HepG2 (cell line): ENCODE data around the gene NAV3. TPM values are rescaled to one million over a fixed set of nuclear protein-coding genes. Genes with fewer than 3 reads are reported as not detected.

Experiments
- ATAC-seq: fragments of 200-7000 bp; cut with Tn5 transposase; 3 replicates; pipeline ENCODE4 v1.9.1; 2020; ENCODE audit warnings: mild to moderate bottlenecking, moderate library complexity
- BruUV-seq: library from RNA; stranded (reverse); fragments of 400-500 nt; replicated peaks from 2 replicates; lab custom pipeline; 2021; lab: Mats Ljungman, UMichigan
- CTCF ChIA-PET: fragments of 300-600 bp; formaldehyde crosslinking; extraction: SDS; loops from one replicate; lab custom pipeline; 2021; ENCODE audit warnings: low total read pairs, inconsistent platforms, low intra/inter-chr PET ratio; lab: Yijun Ruan, JAX
- POLR2A ChIA-PET: fragments of 350-600 bp; sonication (Branson Sonifier 250); formaldehyde crosslinking; loops from one replicate; lab custom pipeline; 2020; ENCODE audit warnings: antibody characterized with exemption, inconsistent platforms; lab: Yijun Ruan, JAX
- DNase-seq: peaks from one replicate; pipeline ENCODE4 v3.0.0-alpha.2; 2015; ENCODE audit warnings: low spot score
- FAIRE-seq: peaks from 3 replicates; lab custom pipeline; 2011; peaks lifted over from hg19 to GRCh38; lab: Jason Lieb, UNC
- H2AFZ ChIP-seq: one replicate; pipeline ENCODE4 v1.6.1; 2011; ENCODE audit warnings: low read length, inconsistent platforms
- H3K27ac ChIP-seq: fragments of 300-600 bp; 3 replicates; pipeline ENCODE4 v1.8.0; 2011; ENCODE audit warnings: mixed run types, mild to moderate bottlenecking, mixed read lengths, low read length, inconsistent platforms; ENCODE audit not compliant: insufficient read depth; ENCODE audit errors: extremely low read length
- H3K27me3 ChIP-seq, 2 experiments: fragments of 200-600 bp in 1 of 2; 2 replicates in 1 of 2; 3 replicates in 1 of 2; pipeline versions ENCODE4 v1.6.0 to v1.8.0; 2011; ENCODE audit warnings: low read length in 2 of 2, mild to moderate bottlenecking in 2 of 2, moderate library complexity in 2 of 2, inconsistent platforms in 1 of 2; ENCODE audit not compliant: insufficient read depth in 2 of 2, control insufficient read depth in 1 of 2
- H3K36me3 ChIP-seq, 2 experiments: fragments of 200-600 bp in 1 of 2; replicated peaks in 1 of 2; 2 replicates in 1 of 2; 3 replicates in 1 of 2; pipeline versions ENCODE4 v1.5.1 to v1.8.0; 2011; ENCODE audit warnings: low read length in 2 of 2, inconsistent platforms in 1 of 2; ENCODE audit not compliant: insufficient read depth in 2 of 2, control insufficient read depth in 1 of 2
- H3K4me1 ChIP-seq: 2 replicates; pipeline ENCODE4 v1.5.1; 2012; ENCODE audit warnings: low read length, inconsistent platforms; ENCODE audit not compliant: insufficient read depth
- H3K4me2 ChIP-seq: 2 replicates; pipeline ENCODE4 v1.6.0; 2011; ENCODE audit warnings: low read depth, low read length, inconsistent platforms
- H3K4me3 ChIP-seq, 3 experiments: fragments of 200-600 bp in 1 of 3; sonication (generic), shearing (Covaris generic) in 1 of 3; replicated peaks in 1 of 3; 2 replicates each; pipeline ENCODE4 v1.5.1; 2011 to 2016; ENCODE audit warnings: low read length in 3 of 3, inconsistent platforms in 2 of 3, low read depth in 2 of 3, mild to moderate bottlenecking in 2 of 3, control low read depth in 1 of 3, mixed read lengths in 1 of 3; ENCODE audit not compliant: insufficient read depth in 1 of 3
- H3K79me2 ChIP-seq: one replicate; pipeline ENCODE4 v1.6.1; 2011; ENCODE audit warnings: low read length, inconsistent platforms; ENCODE audit not compliant: insufficient read depth
- H3K9ac ChIP-seq: 2 replicates; pipeline ENCODE4 v1.6.0; 2011; ENCODE audit warnings: mild to moderate bottlenecking, low read depth, low read length, inconsistent platforms; ENCODE audit not compliant: insufficient read depth
- H3K9me3 ChIP-seq: 2 replicates; pipeline ENCODE4 v1.5.1; 2012; ENCODE audit warnings: mild to moderate bottlenecking, low read length
- H4K20me1 ChIP-seq: 2 replicates; pipeline ENCODE4 v1.6.0; 2011; ENCODE audit warnings: inconsistent platforms, mild to moderate bottlenecking, low read length, moderate library complexity; ENCODE audit not compliant: insufficient read depth
- AGO2 ChIP-seq: fragments of 200-400 bp; formaldehyde crosslinking; optimal IDR thresholded peaks from 2 replicates; pipeline ENCODE3; 2017; ENCODE audit warnings: mild to moderate bottlenecking, low read depth, low read length, moderate library complexity
- CCDC6 ChIP-seq: sonication (generic); formaldehyde crosslinking; IDR thresholded peaks from 2 replicates; pipeline ENCODE4 v1.8.1; 2022; ENCODE audit warnings: mild to moderate bottlenecking, missing genetic modification reagents, moderate library complexity
- FLYWCH1 ChIP-seq: sonication (generic); formaldehyde crosslinking; IDR thresholded peaks from 2 replicates; pipeline ENCODE4 v1.8.1; 2023; ENCODE audit warnings: mild to moderate bottlenecking, missing genetic modification reagents
- LRRFIP1 ChIP-seq: sonication (generic); formaldehyde crosslinking; conservative IDR thresholded peaks from 2 replicates; pipeline ENCODE4 v1.4.0; 2020; ENCODE audit warnings: missing genetic modification reagents
- NAIF1 ChIP-seq: sonication (generic); formaldehyde crosslinking; IDR thresholded peaks from 2 replicates; pipeline ENCODE4 v1.5.0; 2020; ENCODE audit warnings: mild to moderate bottlenecking, missing genetic modification reagents, borderline replicate concordance
- RBFOX2 ChIP-seq: fragments of 200-400 bp; formaldehyde crosslinking; IDR thresholded peaks from 2 replicates; pipeline ENCODE4 v1.6.1; 2017; ENCODE audit warnings: low read depth, mild to moderate bottlenecking, low read length
- RFXANK ChIP-seq: IDR thresholded peaks from 2 replicates; pipeline ENCODE4 v1.6.1; 2016
- SALL1 ChIP-seq: sonication (generic); formaldehyde crosslinking; IDR thresholded peaks from 2 replicates; pipeline ENCODE4 v1.8.0; 2022; ENCODE audit warnings: mild to moderate bottlenecking, missing genetic modification reagents
- SOX5 ChIP-seq: IDR thresholded peaks from 2 replicates; pipeline ENCODE4 v1.6.1; 2016; ENCODE audit warnings: borderline replicate concordance
- ZEB1 ChIP-seq: IDR thresholded peaks from 2 replicates; pipeline ENCODE4 v1.6.1; 2012; ENCODE audit warnings: mild to moderate bottlenecking, low read depth, inconsistent platforms; ENCODE audit not compliant: insufficient replicate concordance
- ZNF329 ChIP-seq: sonication (generic); formaldehyde crosslinking; IDR thresholded peaks from 2 replicates; pipeline ENCODE4 v1.9.0; 2021; ENCODE audit warnings: low read depth, mild to moderate bottlenecking, missing genetic modification reagents
- ZNF451 ChIP-seq: sonication (generic); formaldehyde crosslinking; IDR thresholded peaks from 2 replicates; pipeline ENCODE4 v1.5.0; 2020; ENCODE audit warnings: mild to moderate bottlenecking, missing genetic modification reagents
- ZSCAN29 ChIP-seq: sonication (generic); formaldehyde crosslinking; conservative IDR thresholded peaks from 2 replicates; pipeline ENCODE4 v1.4.0; 2020; ENCODE audit warnings: mild to moderate bottlenecking, missing genetic modification reagents
- WGBS: methylation state at CpG from one replicate; pipeline ENCODE4 v1.1.6; 2017; ENCODE audit warnings: low lambda C conversion rate; 5-methylcytosine and 5-hydroxymethylcytosine counted together
- in situ Hi-C: cut with HindIII; loops from 2 replicates; pipeline ENCODE4 v1.10.0; 2017; ENCODE audit warnings: low pct_unique_long_range_greater_than_20kb; ENCODE audit not compliant: extremely low pct_ligation_motif_present
- intact Hi-C: fragments of 100-400 bp; cut with micrococcal nuclease; formaldehyde crosslinking; loops from one replicate; pipeline ENCODE4 v1.10.0; 2022; ENCODE audit not compliant: unreplicated experiment
- polyA plus RNA-seq, 8 experiments: library from polyadenylated mRNA; depleted of rRNA in 3 of 8; stranded (reverse) in 7 of 8; unstranded in 1 of 8; fragments of >200 nt; fragmentation: Illumina TruSeq in 4 of 8; extraction: Trizol in 4 of 8; gene quantifications; 2 replicates each; pipeline versions ENCODE4 v1.2.1 to v1.2.3, GENCODE V29; 2011 to 2016; ENCODE audit warnings: low read depth in 4 of 8, missing spikeins in 1 of 8, mixed read lengths in 1 of 8; ENCODE audit not compliant: insufficient read depth in 1 of 8
- total RNA-seq, 5 experiments: library from RNA; depleted of rRNA; stranded (reverse); fragments of >200 nt; fragmentation: Illumina TruSeq; extraction: Trizol; gene quantifications; 2 replicates each; pipeline ENCODE4 v1.2.3, GENCODE V29; 2016; ENCODE audit warnings: low read depth in 1 of 5
- TF ChIP-seq, protein P1 (sequence below): sonication (generic); formaldehyde crosslinking; IDR thresholded peaks from 2 replicates; pipeline ENCODE4 v1.8.1; 2023; ENCODE audit warnings: mild to moderate bottlenecking, inconsistent platforms, moderate library complexity, missing genetic modification reagents, borderline replicate concordance
- TF ChIP-seq, protein P2 (sequence below): sonication (generic); formaldehyde crosslinking; IDR thresholded peaks from 2 replicates; pipeline ENCODE4 v1.4.0; 2020; ENCODE audit warnings: missing genetic modification reagents

Gene NAV3
- total and polyA plus RNA-seq, 2 of the 13 experiments (the other 11 are each of a cell fraction or from before 2014, with no cell fraction given), result 0.01 to 0.18 TPM

DNA sequence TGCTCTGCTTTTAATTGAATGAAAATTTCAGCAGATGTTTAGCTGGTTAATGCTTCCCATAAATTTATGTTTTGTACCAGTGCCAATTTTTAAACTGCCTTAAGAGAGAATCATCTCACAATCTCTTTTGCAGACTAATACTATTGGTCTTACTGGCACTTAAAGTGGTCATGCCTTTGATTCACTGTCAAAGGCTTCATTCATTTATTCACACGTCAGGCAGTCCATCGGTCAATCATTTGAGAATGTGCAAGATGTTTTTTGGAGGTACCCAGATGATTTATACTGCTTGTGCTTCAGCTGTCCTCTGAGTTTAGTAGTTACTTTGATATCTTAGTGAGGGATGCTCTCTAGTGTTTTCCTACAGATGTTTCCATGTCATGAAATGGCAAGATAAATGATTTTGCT, 83.4 kb downstream of the NAV3 start:
- in situ Hi-C loops (no loop called here), intact Hi-C loops (no loop called here)
- no peak overlapping the region for H3K27ac ChIP-seq
- H3K36me3 ChIP-seq, result no peaks in the 10 kb centered on the region
- BruUV-seq, result no TSS peak
- no peak for TF ChIP-seq ZSCAN29
- H2AFZ ChIP-seq, result no peak overlapping the region
- H3K4me3 ChIP-seq, result no peak overlapping the region
- no peak overlapping the region for H3K9ac ChIP-seq
- no peaks in the 10 kb centered on the region for H3K4me1 ChIP-seq
- ChIA-PET CTCF (no interaction called here), POLR2A (no interaction called here)
- H3K79me2 ChIP-seq, result no peaks in the 10 kb centered on the region
- no peaks in the 10 kb centered on the region for H3K9me3 ChIP-seq
- FAIRE-seq (no peak), DNase-seq (no peak), ATAC-seq (no peak)
- no peaks in the 10 kb centered on the region for H4K20me1 ChIP-seq
- no peaks in the 10 kb centered on the region for H3K27me3 ChIP-seq
- WGBS, result 54% methylated on average over 2 of the region's 2 CpGs
- no peak overlapping the region for H3K4me2 ChIP-seq

- BruUV-seq, result no TSS peak
- Histone ChIP-seq H3K4me3 (no peak overlapping the region), H3K4me1 (no peaks in the 10 kb centered on the region), H3K27ac (no peak overlapping the region), H3K27me3 (no peaks in the 10 kb centered on the region), H3K36me3 (no peaks in the 10 kb centered on the region), H3K4me2 (no peak overlapping the region), H3K9me3 (no peaks in the 10 kb centered on the region), H3K79me2 (no peaks in the 10 kb centered on the region), H3K9ac (no peak overlapping the region), H4K20me1 (no peaks in the 10 kb centered on the region), H2AFZ (no peak overlapping the region)
- ATAC-seq (no peak), DNase-seq (no peak), FAIRE-seq (no peak)
- CTCF ChIA-PET, result no interaction called here
- in situ Hi-C loops, result no loop called here
- POLR2A ChIA-PET, result no interaction called here
- WGBS, result 0% methylated on average over 1 of the region's 1 CpG
- intact Hi-C loops, result no loop called here
- no peak for TF ChIP-seq ZEB1
- TF ChIP-seq RBFOX2, result no peak
- TF ChIP-seq, protein P1, sequence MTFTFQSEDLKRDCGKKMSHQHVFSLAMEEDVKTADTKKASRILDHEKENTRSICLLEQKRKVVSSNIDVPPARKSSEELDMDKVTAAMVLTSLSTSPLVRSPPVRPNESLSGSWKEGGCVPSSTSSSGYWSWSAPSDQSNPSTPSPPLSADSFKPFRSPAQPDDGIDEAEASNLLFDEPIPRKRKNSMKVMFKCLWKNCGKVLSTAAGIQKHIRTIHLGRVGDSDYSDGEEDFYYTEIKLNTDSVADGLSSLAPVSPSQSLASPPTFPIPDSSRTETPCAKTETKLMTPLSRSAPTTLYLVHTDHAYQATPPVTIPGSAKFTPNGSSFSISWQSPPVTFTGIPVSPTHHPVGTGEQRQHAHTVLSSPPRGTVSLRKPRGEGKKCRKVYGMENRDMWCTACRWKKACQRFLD (CRISPR knock-in tag), result no peak
- no peak for TF ChIP-seq ZNF329 (CRISPR knock-in tag)
- no peak for TF ChIP-seq RFXANK (CRISPR knock-in tag)
- TF ChIP-seq SOX5 (CRISPR knock-in tag), result no peak
- no peak for TF ChIP-seq SALL1 (CRISPR knock-in tag)
- TF ChIP-seq AGO2, result no peak
- no peak for TF ChIP-seq ZNF451 (CRISPR knock-in tag)
- TF ChIP-seq, protein P2, sequence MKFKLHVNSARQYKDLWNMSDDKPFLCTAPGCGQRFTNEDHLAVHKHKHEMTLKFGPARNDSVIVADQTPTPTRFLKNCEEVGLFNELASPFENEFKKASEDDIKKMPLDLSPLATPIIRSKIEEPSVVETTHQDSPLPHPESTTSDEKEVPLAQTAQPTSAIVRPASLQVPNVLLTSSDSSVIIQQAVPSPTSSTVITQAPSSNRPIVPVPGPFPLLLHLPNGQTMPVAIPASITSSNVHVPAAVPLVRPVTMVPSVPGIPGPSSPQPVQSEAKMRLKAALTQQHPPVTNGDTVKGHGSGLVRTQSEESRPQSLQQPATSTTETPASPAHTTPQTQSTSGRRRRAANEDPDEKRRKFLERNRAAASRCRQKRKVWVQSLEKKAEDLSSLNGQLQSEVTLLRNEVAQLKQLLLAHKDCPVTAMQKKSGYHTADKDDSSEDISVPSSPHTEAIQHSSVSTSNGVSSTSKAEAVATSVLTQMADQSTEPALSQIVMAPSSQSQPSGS (CRISPR knock-in tag), result no peak
- no peak for TF ChIP-seq NAIF1 (CRISPR knock-in tag)
- TF ChIP-seq FLYWCH1 (CRISPR knock-in tag), result no peak
- no peak for TF ChIP-seq CCDC6 (CRISPR knock-in tag)
- TF ChIP-seq LRRFIP1 (CRISPR knock-in tag), result no peak
Measured at GRCh38 chr12:77915071-77915600, 84.4 kb downstream of the NAV3 start.
